ENCODE data around the gene ALPK3. TPM values are rescaled to one million over a fixed set of nuclear protein-coding genes. Genes with fewer than 3 reads are reported as not detected.

ALPK3 gene
- total RNA-seq, 6 experiments from 2014 or later = 0.05 to 0.60 (median 0.26) TPM

DNA sequence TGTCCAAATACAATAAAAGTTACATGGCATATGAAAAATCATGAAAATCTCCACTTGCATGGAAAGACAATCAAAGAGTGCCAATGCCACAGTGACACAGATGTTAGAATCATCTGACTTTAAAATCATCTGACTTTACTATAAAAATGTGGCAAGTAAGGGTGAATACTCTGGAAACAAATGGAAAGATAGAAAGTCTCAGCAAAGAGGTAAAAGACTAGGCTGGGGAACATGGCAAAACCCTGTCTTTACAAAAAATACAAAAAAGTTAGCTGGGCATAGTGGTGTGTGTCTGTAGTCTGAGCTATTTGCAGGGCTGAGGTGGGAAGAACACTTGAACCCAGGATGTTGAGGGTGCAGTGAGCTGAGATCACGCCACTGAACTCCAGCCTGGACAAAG is 29.1 kb downstream of the ALPK3 start:
- Mint-ChIP-seq H3K4me3 (no peak overlapping the region), H3K27ac (no peak overlapping the region), H3K27me3 (ENCODE audit: insufficient read depth) (no peaks in the 10 kb centered on the region; the same call in 1 of the 2 replicates), H3K36me3 (ENCODE audit: low read depth) (peaks cover 13% of the 10 kb centered on the region), H3K4me1 (ENCODE audit: low read depth) (peaks cover 10% of the 10 kb centered on the region), H3K9me3 (peaks cover 21% of the 10 kb centered on the region)
- TF ChIP-seq CTCF (IDR thresholded peaks at IDR 0.05) = no peak
- DNase-seq = no peak

DNA sequence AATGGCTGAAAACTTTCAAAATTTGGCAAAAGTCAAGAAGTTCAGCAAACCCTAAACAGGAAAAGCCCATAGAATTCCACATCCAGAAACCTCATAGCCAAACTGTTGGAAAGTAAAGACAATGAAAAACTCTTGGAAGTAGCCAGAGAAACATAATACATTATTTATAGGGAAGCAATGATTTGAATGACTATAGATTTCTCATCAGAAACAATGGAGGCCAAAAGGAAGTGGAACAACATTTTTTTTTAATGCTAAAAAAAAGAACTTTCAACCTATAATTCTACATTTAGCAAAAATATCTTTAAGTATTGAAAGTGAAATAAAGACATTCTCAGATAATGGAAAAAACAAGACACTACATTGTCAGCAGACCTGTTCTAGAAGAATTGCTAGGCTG is 30.2 kb downstream of the ALPK3 start:
- TF ChIP-seq CTCF (IDR thresholded peaks at IDR 0.05) = no peak
- peaks cover 9% of the 10 kb centered on the region for H3K4me1 Mint-ChIP-seq (ENCODE audit: low read depth)
- H3K36me3 Mint-ChIP-seq (ENCODE audit: low read depth) = peaks cover 13% of the 10 kb centered on the region
- H3K4me3 Mint-ChIP-seq = no peak overlapping the region
- H3K27me3 Mint-ChIP-seq (ENCODE audit: insufficient read depth) = no peaks in the 10 kb centered on the region; the same call in 1 of the 2 replicates
- no peak overlapping the region for H3K27ac Mint-ChIP-seq
- H3K9me3 Mint-ChIP-seq = peaks cover 21% of the 10 kb centered on the region
- DNase-seq = no peak

DNA sequence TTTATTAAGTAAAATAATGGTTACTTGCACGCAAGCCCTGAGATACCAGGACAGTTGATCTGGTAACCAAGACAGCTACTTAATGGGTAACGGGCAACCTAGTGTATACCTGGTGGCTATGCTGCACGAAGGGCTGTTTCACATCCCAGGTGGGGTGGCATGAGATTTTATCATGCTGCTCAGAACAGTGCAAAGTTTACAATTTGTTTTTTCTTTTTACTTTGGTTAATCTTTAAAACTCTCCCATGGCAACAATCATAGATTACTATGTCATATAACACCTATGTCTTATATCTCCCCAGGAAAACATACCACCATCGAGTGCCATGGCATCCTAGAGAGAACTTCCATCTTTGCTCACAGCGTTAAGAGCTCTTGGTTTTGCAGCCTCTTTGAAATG is 35.1 kb downstream of the ALPK3 start:
- Mint-ChIP-seq H3K27ac (no peak overlapping the region), H3K4me3 (no peak overlapping the region), H3K36me3 (ENCODE audit: low read depth) (peaks cover 4% of the 10 kb centered on the region)

DNA sequence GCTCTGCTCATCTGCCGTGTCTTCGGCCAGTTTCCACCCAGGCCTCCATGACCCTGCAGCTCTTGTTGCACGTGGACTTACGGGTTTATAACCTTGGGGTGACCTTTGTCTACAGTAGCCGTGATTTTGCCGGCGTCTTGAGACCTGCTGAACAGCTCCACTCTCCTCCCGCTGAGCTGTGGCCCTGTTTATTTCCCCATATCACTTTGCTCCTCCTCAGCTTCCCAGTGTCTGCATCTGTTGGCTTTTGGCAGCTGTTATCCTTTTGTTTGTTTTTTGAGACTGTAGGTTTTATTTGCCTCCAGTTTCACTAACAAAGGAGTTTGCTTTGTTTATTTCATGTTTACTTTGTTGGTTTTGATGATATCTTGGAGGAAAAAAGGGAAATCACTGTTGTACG is 38.0 kb downstream of the ALPK3 start:
- Mint-ChIP-seq H3K4me3 (no peak overlapping the region), H3K4me1 (ENCODE audit: low read depth) (peaks cover 5% of the 10 kb centered on the region), H3K27me3 (ENCODE audit: insufficient read depth) (no peaks in the 10 kb centered on the region; the same call in 1 of the 2 replicates), H3K36me3 (ENCODE audit: low read depth) (no peaks in the 10 kb centered on the region), H3K27ac (no peak overlapping the region), H3K9me3 (no peaks in the 10 kb centered on the region)
- no peak for TF ChIP-seq CTCF (IDR thresholded peaks at IDR 0.05)
- no peak for DNase-seq

More for the DNA sequence above, 35.1 kb downstream of the ALPK3 start:
- DNase-seq = no peak
- Mint-ChIP-seq H3K9me3 (peaks cover 4% of the 10 kb centered on the region), H3K27me3 (ENCODE audit: insufficient read depth) (no peaks in the 10 kb centered on the region; the same call in 1 of the 2 replicates), H3K4me1 (ENCODE audit: low read depth) (peaks cover 5% of the 10 kb centered on the region)
- no peak for TF ChIP-seq CTCF (IDR thresholded peaks at IDR 0.05)

- Mint-ChIP-seq H3K27ac (no peak overlapping the region), H3K9me3 (no peaks in the 10 kb centered on the region), H3K4me3 (no peak overlapping the region), H3K27me3 (ENCODE audit: insufficient read depth) (no peaks in the 10 kb centered on the region; the same call in 1 of the 2 replicates), H3K36me3 (ENCODE audit: low read depth) (no peaks in the 10 kb centered on the region), H3K4me1 (ENCODE audit: low read depth) (peaks cover 5% of the 10 kb centered on the region)
- TF ChIP-seq CTCF (IDR thresholded peaks at IDR 0.05) = no peak
- no peak for DNase-seq
Measured at GRCh38 chr15:84855765-84856164, 38.6 kb downstream of the ALPK3 start.

Measured in HFFc6 (cell line).